GM21367 (cell line): ENCODE measurements around the gene PEMT.

Experiments
- ATAC-seq: cut with Tn5 transposase; IDR thresholded peaks from one replicate; pipeline ENCODE4 v1.9.1; 2021; ENCODE audit not compliant: unreplicated experiment

PEMT gene

DNA sequence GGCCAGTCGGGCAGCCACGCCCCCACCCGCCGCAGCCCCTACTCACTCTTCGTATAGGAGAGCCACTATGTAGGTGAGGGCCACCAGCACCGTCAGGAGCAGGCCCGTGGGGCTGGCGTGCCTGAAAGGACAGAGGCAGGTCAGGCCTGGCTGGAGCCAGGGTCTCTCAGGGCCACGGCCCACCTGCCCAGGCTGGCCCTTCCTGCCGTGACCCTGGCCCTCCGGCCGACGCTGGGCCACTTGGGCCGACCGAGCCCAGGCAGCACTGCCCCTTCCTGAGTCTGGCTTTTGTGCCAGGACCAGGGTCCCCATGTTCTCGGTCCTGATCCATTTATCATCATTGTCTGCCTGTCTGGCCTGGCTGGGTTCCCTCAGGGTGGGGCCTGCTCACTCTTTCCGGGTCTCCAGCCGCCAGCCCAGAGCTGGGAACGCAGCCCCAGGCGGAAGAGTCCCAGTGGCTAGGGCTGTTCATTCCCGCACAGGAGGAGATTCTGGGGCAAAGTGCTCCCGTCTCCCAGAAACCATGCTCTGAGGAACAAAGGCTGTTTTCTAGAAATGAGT, 85.2 kb downstream of the PEMT start:
- ATAC-seq, result no peak

DNA sequence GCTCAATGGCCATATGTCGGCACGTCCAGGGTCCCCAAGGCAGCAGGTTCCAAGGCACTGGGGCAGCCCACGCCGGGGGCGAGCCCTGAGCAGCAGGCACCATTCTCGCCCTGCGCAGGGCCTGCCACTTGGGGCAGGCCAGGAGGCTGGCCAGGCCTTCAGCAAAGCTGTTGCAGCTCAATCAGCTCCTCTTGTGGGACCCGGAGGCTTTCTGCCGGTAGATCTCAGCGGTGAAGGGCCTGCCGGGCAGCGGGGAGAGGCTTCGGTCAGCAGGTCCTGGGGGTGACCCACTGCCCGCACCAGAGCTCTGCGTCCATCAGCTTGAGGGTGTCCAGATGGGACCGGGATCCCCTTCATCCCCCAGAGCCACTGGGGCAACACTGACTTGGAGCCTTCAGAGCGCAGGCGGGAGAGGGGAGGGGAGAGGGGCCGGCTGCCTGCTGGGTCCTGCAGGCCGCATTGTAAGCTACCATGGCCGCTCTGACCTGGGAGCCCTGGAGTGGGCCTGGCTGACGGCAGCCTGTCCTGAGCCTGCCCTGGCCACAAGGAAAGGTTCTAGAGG, 85.8 kb downstream of the PEMT start:
- ATAC-seq, result no peak

DNA sequence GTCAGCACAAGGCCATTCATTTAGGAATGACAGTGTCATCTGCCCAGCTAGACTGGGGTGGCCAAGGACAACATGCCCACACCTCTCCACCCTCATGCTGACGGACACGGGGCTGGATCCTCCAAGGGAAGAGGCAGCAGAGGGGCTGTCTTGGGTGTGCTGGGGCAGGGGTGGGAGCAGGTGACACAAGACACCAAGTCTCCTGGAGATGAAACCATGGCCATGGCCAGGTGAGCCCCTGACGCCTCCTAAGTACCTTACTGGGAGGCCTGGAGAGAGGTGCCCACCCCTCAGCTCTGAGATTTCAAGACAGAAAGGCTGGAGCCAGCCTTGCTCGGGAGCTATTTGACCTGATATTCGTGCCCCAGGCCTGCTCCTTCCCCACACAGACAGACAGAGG, 86.4 kb downstream of the PEMT start:
- no peak for ATAC-seq

DNA sequence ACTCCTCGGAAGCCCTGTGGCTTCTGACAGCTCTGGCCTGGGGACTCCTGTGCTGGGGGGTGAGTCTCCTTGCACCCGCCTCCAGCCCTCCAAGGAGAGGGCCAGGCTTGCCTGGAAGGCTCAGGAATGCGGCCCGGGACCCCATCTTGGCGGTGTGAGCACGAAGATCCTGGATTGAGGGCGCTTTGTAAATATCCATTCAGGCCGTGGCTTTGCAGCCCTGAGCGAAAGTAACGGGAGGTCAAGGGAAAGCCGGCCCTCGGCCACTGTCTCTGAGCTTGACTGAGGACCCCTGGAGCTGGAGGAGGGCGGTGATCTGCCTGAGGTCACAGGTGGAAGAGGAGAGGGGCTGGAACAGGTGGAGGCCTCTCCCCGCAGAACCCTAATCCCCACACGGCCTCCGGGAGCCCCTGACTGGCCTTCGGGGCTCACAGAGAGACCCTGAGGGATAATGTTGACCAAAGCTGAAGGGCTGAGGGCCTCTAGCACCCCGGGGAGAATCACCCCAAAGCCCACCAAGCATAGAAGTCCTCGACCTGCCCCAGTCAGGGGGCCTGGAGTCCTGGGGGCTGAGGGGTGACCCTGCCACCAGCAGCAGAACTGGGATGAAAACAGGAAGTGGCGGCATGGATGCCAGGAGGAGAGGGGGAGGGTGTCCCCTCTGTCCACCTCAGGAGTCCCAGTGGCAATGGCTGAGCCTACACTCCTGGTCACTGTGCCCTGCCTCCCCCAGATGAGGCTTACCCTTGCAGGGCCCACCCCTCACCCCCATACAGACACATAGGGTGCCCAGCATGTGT, 87.0 kb downstream of the PEMT start:
- ATAC-seq, result no peak

DNA sequence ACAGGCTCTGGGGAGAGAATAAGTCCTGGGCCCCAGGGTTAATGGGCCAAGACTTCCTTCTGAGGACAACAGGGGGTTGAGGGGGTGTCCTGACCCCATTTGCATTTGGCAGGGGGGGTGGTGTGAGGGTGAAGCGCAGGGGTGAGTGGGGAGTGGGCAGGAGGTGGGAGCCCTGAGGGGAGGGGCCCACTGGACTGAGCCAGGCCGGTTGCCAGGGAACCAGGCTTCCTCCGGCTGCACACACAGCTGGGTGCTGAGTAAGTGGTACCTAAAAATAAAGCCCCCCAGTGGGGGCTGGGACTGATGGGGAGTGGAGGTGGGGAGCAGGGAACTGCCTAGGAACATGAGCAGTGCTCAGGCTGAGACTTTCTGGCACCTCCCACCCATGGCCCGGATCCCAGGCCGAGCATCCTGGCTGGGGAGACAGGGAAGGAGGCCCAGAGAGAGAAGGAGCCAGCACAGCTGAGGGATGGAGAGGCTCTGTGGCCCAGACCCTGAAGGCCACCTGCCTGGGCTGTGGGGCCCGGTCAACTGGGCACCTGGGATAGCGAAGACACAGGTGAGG, 87.9 kb downstream of the PEMT start:
- ATAC-seq, result no peak

DNA sequence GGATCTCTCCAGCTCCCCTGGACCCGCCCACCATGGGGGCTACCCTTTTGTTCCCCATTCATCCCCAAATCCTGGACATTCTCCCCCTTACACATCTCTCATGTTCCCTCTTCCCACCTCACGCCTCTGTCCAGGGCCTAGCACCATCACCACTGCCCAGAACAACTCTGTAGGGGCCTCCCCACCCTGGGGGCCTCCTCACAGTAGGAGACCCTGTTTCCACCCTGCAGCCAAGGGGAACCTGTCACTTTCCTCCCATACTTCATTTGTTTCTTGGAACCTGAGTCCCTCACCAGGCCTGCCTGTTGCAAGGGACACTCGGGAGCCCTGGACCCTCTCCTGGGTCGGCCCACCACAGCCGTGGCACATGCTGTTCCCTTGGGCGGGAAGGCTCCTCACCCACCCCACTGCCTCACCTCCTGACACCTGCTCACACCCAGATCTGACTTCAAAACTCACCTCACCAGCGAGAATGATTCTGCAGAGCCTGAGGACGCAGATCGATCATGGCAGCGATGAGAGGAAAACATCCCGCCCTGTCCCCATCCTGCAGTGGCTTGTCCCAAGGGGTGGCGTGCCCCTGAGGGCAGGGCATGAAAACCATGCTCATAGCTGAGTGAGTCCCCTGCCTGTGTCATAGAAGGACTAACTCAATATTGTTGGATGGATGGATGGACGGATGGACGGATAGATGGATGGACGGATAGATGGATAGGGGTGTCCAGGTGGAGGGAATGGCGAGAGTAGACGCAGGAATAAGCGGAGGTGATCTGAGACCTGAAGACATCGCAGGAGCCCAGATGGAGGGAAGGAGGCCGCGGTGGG, 88.6 kb downstream of the PEMT start:
- ATAC-seq, result no peak

DNA sequence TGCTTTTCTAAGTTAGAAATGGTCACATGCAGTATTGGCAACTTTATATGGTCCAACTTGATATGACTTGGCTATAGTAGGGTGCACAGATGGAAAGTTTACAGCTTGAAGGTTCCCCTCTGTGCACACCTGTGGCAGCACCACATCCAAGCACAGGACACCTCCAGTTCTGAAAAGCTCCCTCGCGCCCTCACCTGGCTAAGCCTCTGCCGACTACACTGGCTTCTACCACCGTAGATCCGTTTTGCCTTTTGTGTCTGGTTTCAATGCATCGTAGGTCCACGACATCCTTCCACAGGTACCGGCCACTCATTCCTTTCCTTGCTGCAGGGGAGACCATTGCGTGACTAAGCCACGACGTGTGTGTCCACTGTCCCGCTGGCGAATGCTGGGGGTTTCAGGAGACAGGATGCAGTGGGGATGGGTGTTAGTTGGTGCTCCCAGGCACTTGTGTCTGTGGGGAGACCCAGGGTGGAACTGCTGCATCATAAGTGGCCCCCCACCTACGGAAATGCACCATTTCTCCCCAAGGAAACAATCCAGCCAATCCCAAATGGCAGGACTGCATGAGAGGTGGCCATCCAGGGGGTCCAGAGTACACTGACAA, 90.4 kb downstream of the PEMT start:
- ATAC-seq, result no peak

DNA sequence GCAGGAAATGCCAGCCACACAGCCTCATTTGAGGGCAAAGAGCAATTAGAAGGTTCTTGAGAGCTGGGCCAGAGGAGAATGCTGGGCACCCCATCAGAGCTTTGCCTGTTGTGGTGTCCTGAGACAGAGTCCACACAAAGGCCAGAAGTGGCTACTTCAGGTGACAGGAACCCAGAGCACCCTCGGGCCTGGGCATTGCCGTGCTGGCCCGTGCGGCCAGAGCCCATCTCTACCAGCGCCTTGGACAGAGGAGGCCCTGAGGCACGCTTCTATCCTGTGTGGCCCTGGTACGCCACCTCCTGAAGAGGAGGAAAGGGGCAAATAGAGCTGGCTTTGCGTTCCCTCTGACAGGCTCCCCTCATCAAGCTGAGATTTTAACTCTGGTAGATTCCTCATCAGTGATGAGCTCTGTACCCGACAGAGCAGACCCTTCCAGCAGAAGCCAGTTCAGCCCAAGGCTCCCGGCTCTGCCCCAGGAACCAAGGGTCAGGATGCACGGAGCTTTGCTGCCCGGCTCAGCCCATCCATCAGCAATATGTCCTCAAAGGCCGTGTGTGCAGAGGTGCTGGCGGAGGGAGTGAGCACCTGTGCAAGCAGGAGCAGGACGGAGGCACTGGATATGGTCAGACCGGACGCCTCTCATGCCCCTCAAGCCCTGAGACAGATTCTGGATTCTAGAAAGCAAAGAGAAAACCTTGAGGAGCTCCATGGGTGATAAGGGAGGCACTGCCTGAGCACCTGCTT, 91.9 kb downstream of the PEMT start:
- no peak for ATAC-seq

DNA sequence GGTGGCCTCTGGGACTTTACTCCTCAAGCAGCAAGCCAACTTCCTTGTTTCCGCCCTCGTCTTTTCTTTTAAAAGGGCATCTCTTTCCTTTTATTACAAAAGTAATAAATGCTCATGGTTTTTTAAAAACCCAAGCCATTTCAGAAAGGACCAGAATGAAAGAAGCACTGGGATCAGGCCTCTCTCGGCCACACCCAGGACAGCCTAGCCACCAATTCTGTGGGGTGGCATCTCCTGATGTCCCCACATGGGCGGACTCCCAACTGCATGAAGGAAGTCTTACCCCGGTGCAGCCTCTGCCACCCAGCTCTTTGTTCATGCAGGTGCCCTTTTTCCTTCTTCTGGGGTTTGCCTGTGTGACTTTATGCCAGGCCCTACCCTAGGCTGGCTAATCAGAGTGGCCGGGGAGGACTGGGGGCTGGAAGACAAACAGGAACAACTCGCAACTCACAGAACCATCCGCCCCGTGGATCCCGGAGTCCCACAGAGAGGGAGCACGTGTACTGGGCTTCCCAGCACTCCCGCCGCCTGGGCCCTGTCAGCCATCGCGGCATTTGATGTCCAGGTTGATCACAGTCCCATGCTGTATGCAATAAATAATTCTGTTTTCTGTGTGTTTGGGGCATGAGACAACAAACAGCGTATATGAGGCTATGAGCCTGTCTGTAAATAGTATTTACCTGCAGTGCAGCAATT, 92.8 kb downstream of the PEMT start:
- no peak for ATAC-seq

DNA sequence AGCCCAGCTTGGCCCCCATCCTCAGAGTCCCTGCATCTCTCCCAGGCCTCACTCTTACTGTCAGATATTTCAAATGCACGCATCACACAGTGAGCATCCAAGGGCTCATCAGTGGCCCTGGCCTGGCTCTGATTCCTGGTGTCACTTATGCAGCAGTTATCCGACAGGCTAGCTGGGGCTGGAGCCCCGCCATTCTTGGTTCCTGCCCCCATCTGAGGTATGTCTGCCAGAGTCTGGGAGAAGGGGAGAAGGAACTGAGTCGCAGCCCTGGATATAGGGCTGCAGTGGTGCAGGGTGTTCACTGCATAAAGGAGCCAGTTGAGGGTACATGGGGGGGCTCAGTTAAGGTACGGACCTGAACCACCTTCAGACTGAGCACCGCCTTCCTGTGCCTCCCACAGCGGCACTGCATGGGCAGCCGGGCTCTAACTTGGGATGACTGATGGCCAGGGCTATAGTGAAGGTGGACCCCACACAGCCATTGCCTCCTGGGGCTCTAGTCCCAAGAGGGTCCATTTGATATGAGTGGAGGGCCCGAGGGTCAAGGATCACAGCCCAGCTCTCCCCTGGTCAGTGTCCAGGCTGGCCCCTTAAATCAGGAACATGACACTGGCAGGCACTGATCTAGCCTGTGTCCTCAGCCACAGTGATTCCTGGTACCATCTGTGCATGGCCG, 93.5 kb downstream of the PEMT start:
- no peak for ATAC-seq

DNA sequence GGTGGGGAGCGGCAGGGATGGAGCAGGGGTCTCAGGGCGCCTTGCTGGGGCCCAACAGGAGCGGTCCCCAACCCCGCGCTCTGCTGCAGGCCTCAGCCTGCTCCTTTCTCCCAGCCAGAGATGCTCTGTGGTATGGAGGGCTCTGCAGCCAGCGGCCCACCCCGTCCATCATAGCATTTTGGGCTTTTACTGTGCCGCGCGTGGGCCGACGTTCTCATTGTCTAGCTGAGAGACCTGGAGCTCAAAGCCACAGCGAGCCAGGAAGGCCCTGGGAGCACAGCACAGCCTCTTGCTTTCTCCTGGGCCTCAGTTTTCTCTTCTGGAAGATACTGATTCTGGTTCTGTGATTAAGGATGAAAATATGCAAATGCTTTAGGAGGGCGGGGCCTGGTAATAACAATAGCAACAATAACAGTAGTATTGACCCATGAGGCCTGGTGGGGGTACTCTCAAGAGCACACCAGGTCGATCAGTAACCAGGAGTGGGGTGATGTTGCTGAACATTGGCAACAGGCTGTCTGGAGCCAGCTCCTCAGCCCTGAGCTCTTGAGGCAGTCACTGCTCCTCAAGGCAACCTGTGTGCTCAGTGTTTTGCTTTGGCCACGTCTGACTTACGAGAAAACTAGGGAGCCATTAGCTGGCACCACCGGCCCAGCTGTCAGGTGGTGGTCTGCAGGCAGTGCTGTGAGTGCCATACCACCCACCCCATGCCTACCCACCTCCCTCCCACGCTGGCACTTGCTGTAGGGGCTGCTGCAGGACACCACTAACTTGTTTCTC, 94.3 kb downstream of the PEMT start:
- no peak for ATAC-seq

DNA sequence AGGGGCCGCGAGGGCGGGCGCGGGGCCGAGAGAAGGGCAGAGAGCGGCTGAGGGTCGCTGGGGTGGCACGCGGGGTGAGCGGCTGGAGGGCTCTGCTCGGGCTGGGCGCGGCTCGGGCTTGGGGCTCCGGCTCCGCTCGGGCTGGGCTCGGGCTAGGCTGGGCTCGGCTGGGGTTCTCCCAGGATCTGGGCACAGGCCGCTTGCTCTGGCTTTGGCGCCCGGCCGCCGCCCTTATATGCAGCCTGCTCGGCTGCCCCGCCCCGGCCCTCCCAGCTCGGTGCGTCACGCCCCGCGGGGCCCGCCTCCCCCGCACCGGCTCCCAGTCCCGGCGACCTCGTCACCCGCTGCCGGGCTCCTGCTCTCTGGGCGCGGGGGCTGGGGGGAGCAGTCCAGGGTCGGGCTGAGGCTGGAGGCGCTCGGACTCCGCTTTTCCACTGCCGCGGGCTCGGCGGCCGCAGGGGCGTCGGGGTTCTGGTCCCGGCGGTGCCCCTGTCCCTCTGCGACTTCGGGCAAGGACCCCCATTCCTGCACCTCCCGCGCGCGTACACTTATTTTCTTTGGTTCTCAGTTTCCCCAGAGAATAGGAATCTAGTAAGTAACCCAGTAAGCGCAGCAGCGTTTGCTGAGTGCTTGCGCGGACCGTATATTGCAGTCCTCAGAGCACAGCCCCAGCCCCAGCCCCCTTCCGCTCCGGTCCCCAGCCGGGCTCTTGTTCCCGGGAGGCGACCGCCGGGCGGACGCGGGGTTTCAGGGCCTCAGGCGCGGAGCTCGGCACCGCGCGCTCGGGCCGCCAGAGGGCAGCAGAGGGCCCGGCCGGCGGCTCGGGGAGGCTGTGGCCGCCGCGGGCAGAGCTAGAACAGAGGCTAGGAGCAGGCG, 95.1 kb downstream of the PEMT start, which contains the start of gene RASD1:
TSS of gene RASD1 (minus strand) at position 207 of the 876 bp plus-strand sequence. CDS start 214 bp downstream, outside the sequence.
- ATAC-seq, result peak; percentile 54

DNA sequence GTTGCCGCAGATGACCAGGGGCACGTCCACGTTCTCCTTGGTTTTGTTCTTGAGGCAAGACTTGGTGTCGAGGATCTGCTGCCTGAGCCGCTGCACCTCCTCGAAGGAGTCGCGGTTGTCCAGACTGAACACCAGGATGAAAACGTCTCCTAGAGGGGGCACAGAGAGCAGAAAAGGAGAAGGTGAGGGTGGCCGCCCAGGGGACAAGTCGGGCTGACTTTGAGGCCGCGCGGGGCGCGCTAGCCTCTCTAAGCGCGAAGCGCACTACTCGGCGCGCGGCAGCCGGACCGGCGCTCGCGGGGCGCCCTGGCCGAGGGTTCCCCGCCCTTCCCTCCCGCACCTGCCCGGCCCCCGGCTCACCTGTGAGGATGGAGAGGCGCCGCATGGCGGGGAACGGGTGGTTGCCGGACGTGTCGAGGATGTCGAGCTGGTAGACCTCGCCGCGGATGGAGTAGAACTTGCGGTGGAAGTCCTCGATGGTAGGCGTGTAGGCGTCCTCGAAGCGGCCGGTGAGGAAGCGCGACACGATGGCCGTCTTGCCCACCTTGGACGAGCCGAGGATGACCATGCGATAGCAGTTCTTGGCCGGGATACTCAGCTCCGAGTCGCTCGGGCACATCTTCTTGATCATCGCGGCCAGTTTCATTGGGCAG, 95.8 kb downstream of the PEMT start:
- no peak for ATAC-seq

DNA sequence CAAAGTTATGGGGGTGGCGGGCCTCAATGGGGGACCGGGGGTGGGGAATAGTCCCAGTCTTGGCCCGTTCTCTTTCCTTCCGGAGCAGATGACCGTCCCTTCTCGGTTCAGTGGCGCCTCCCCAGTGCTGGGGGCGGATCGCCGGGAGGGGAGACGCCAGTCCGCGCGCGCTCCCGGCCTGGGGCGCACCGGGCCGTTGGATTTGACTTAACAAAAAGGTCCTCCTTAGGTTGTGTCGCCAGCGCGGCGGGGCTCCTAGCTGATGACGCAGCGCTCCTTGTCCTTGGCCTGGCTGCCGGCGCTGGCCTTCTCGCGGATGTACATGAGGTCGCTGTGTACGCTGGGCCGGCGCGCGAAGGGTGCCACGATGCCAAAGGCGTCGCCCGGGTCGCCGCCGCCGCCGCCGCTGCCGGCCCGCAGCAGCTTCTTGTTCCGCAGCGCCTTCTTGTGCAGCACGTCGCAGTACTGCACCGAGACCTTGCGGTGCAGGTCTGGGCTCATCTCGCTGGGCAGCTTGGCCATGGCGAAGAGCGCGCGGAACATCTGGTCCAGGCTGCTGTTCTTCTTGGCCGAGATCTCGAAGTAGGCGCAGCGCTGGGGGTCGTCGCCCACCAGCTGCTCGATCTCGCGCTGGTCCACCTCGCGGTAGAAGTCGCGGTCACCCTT, 96.5 kb downstream of the PEMT start:
- ATAC-seq, result no peak

DNA sequence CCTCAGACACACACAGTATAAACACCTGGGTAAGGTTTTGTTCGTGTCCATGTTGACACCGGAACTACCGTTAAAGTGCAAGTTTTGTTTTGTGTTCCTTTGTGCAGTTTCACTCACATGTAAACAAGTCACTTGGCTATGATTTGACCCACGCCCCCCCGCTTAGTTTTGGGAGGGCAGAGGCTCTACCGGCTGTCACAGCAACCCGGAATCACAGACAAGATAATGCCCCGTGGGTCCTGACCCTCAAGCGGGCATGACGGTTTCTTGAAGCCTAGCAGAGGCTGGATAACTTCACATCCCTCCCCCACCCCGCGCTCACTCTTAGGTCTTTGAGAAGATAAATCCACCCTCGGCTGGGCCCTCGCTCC, 97.0 kb downstream of the PEMT start:
- no peak for ATAC-seq

DNA sequence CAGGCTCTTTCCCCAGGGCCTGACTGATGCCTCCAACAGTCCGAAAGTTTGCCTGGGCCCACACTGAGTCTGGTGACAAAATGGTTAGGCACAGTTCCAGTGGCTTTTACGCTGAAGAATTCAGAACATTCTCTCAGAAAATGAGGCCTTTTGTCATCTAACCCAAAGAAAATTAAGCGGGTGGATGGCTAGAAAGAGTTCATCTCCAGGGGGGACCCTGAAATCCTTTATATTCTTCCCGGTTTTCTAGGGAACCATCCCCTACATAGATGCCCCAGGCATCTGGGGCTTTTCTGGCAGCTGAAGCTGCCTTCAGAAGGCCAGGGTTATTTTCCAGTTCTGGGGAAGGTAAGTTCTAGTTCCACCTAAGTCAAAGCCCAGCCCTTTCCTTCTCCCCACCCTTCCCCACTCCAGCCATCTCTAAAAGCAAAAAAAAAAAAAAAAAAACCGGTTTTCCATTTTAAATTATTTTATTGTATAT, 97.5 kb downstream of the PEMT start:
- ATAC-seq, result no peak
